Transverse colon (tissue), 4 donors: ENCODE measurements around the gene PTPRN2.

Experiments
- CTCF ChIP-seq, 5 experiments: fragments of 200-600 bp in 3 of 5; fragments of 450-650 bp in 2 of 5; sonication (generic) in 3 of 5; IDR thresholded peaks; 1 replicate in 2 of 5; 2 replicates in 3 of 5; pipeline ENCODE4 v1.5.1; 2016 to 2017; ENCODE audit warnings: antibody characterized with exemption in 5 of 5, inconsistent platforms in 3 of 5, mild to moderate bottlenecking in 2 of 5, moderate library complexity in 1 of 5
- EP300 ChIP-seq: sonication (generic); formaldehyde crosslinking; IDR thresholded peaks from one replicate; pipeline ENCODE4 v1.6.1; 2017; ENCODE audit warnings: antibody characterized with exemption, low read depth
- POLR2A ChIP-seq: fragments of 450-650 bp; IDR thresholded peaks from one replicate; pipeline ENCODE4 v1.6.1; 2016; ENCODE audit warnings: antibody characterized with exemption, mild to moderate bottlenecking, moderate library complexity
- POLR2AphosphoS5 ChIP-seq, 3 donors: sonication (generic); formaldehyde crosslinking; IDR thresholded peaks; one replicate each; pipeline ENCODE4 v1.6.1; 2016; ENCODE audit warnings: antibody characterized with exemption in 3 of 3

GRCh38 chr7:158442260-158442659 is 145.4 kb downstream of the PTPRN2 start:
- no peak for TF ChIP-seq POLR2AphosphoS5 (IDR thresholded peaks at IDR 0.05)
- peak in 4 of 5 experiments; percentile 23 to 36 (median 30) for TF ChIP-seq CTCF (IDR thresholded peaks at IDR 0.05)
- TF ChIP-seq EP300 = no peak
- TF ChIP-seq POLR2A = no peak
